ENCODE measurements around the gene DDB1.
A peak's percentile ranks its signal among the peaks of the same experiment; 100 is the strongest.

Gene DDB1

GRCh38 chr11:61332797-61333549 is at the start of gene DDB1, which contains the start of gene TKFC:
TSS of gene DDB1 (minus strand) at chr11:61333105. CDS start at chr11:61332968, 137 bp downstream.
TSS of gene TKFC (plus strand) at chr11:61333228. CDS start at chr11:61334729, 1,501 bp downstream.
- peak; percentile 97 for DNase-seq (ENCODE audit: extremely low spot score)
- TF ChIP-seq FOXM1 (IDR thresholded peaks at IDR 0.05; ENCODE audit: borderline replicate concordance), result no peak
- TF ChIP-seq NFRKB (IDR thresholded peaks at IDR 0.05), result no peak
- no peak for TF ChIP-seq ELF4 (IDR thresholded peaks at IDR 0.05)
- TF ChIP-seq ARNT (IDR thresholded peaks at IDR 0.05), result no peak
- no peak for TF ChIP-seq LEF1 (IDR thresholded peaks at IDR 0.05; ENCODE audit: borderline replicate concordance)
- TF ChIP-seq TARDBP (IDR thresholded peaks at IDR 0.05), result no peak
- no peak for TF ChIP-seq FOXK2 (IDR thresholded peaks at IDR 0.05)
- no peak for TF ChIP-seq BHLHE40 (IDR thresholded peaks at IDR 0.05; ENCODE audit: borderline replicate concordance)
- TF ChIP-seq SUZ12 (IDR thresholded peaks at IDR 0.05), result no peak
- no peak for TF ChIP-seq SP1 (IDR thresholded peaks at IDR 0.05)
- no peak for TF ChIP-seq L3MBTL2 (conservative IDR thresholded peaks at IDR 0.05)
- TF ChIP-seq CTBP1 (IDR thresholded peaks at IDR 0.05; ENCODE audit: borderline replicate concordance), result no peak
- no peak for TF ChIP-seq PKNOX1 (IDR thresholded peaks at IDR 0.05)
- no peak for TF ChIP-seq ZNF384 (IDR thresholded peaks at IDR 0.05)
- TF ChIP-seq FOXA1 (IDR thresholded peaks at IDR 0.05), result no peak
- POLR2A ChIA-PET, result interaction anchor here (1.0 to 7.2 kb wide), 8 partner anchors 13 to 420 kb away, joined by 6 to 103 read pairs (median 9); partner anchors contain the start of genes CPSF7, CYB561A3, SDHAF2 and TMEM109
- CTCF ChIA-PET, result interaction anchor here (0.9 to 2.0 kb wide), 2 partner anchors 29 to 52 kb away, joined by 3 to 27 read pairs; partner anchors contain the start of genes CYB561A3 and TMEM138

GRCh38 chr11:61380884-61381283 is 48.0 kb upstream of the DDB1 start:
- ChIA-PET CTCF (interaction anchor here (0.6 kb wide), 1 partner anchor 1487 kb away, joined by 3 read pairs; no protein-coding TSS in a partner anchor), POLR2A (interaction anchor here (2.5 kb wide), 1 partner anchor 47 kb away, joined by 9 read pairs; no protein-coding TSS in a partner anchor)
- TF ChIP-seq CTBP1 (IDR thresholded peaks at IDR 0.05; ENCODE audit: borderline replicate concordance) (no peak), NFRKB (IDR thresholded peaks at IDR 0.05) (no peak), FOXA1 (IDR thresholded peaks at IDR 0.05) (no peak), ZNF384 (IDR thresholded peaks at IDR 0.05) (no peak), BHLHE40 (IDR thresholded peaks at IDR 0.05; ENCODE audit: borderline replicate concordance) (no peak), ARNT (IDR thresholded peaks at IDR 0.05) (no peak), SP1 (IDR thresholded peaks at IDR 0.05) (no peak), L3MBTL2 (conservative IDR thresholded peaks at IDR 0.05) (no peak), SUZ12 (IDR thresholded peaks at IDR 0.05) (no peak), HDGF (IDR thresholded peaks at IDR 0.05; ENCODE audit: borderline replicate concordance) (no peak), PKNOX1 (IDR thresholded peaks at IDR 0.05) (no peak), TARDBP (IDR thresholded peaks at IDR 0.05) (no peak), LEF1 (IDR thresholded peaks at IDR 0.05; ENCODE audit: borderline replicate concordance) (no peak), FOXK2 (IDR thresholded peaks at IDR 0.05) (no peak), FOXM1 (IDR thresholded peaks at IDR 0.05; ENCODE audit: borderline replicate concordance) (no peak), ELF4 (IDR thresholded peaks at IDR 0.05) (no peak)
- DNase-seq (ENCODE audit: extremely low spot score), result no peak

GRCh38 chr11:61378713-61379313 is 45.9 kb upstream of the DDB1 start:
- no peak for TF ChIP-seq PKNOX1 (IDR thresholded peaks at IDR 0.05)
- TF ChIP-seq ARNT (IDR thresholded peaks at IDR 0.05), result no peak
- no peak for TF ChIP-seq BHLHE40 (IDR thresholded peaks at IDR 0.05; ENCODE audit: borderline replicate concordance)
- TF ChIP-seq SP1 (IDR thresholded peaks at IDR 0.05), result no peak
- POLR2A ChIA-PET, result interaction anchor here (1.1 to 1.3 kb wide), 2 partner anchors 10 to 17 kb away, joined by 3 to 6 read pairs; partner anchors contain the start of genes CYB561A3 and TMEM138
- CTCF ChIA-PET, result no interaction called here
- no peak for DNase-seq (ENCODE audit: extremely low spot score)

- ChIA-PET POLR2A (no interaction called here), CTCF (no interaction called here)
- DNase-seq (ENCODE audit: extremely low spot score), result no peak
- TF ChIP-seq L3MBTL2 (conservative IDR thresholded peaks at IDR 0.05) (no peak), BHLHE40 (IDR thresholded peaks at IDR 0.05; ENCODE audit: borderline replicate concordance) (no peak), LEF1 (IDR thresholded peaks at IDR 0.05; ENCODE audit: borderline replicate concordance) (no peak), FOXM1 (IDR thresholded peaks at IDR 0.05; ENCODE audit: borderline replicate concordance) (no peak), TARDBP (IDR thresholded peaks at IDR 0.05) (no peak), SUZ12 (IDR thresholded peaks at IDR 0.05) (no peak), PKNOX1 (IDR thresholded peaks at IDR 0.05) (no peak), FOXK2 (IDR thresholded peaks at IDR 0.05) (no peak), ARNT (IDR thresholded peaks at IDR 0.05) (no peak), SP1 (IDR thresholded peaks at IDR 0.05) (no peak), HDGF (IDR thresholded peaks at IDR 0.05; ENCODE audit: borderline replicate concordance) (no peak), FOXA1 (IDR thresholded peaks at IDR 0.05) (no peak), CTBP1 (IDR thresholded peaks at IDR 0.05; ENCODE audit: borderline replicate concordance) (no peak), NFRKB (IDR thresholded peaks at IDR 0.05) (no peak), ZNF384 (IDR thresholded peaks at IDR 0.05) (no peak), ELF4 (IDR thresholded peaks at IDR 0.05) (no peak)
Measured at GRCh38 chr11:61377461-61378160, 44.7 kb upstream of the DDB1 start.
